GM18520 (cell line): ENCODE data around the gene TMEM179.
"Not testable (repeated sequence)": the region's sequence is repeated elsewhere in the genome, so short reads cannot be mapped to it uniquely, and the experiment has no call there.

Experiments used
- ATAC-seq: cut with Tn5 transposase; IDR thresholded peaks from one replicate; pipeline ENCODE4 v1.9.1; 2021; ENCODE audit not compliant: unreplicated experiment

Gene TMEM179

GRCh38 chr14:104604458-104605449 is at the start of gene TMEM179:
TSS of gene TMEM179 (minus strand) at chr14:104604772. CDS start at chr14:104604741, 31 bp downstream.
- no peak for ATAC-seq

DNA sequence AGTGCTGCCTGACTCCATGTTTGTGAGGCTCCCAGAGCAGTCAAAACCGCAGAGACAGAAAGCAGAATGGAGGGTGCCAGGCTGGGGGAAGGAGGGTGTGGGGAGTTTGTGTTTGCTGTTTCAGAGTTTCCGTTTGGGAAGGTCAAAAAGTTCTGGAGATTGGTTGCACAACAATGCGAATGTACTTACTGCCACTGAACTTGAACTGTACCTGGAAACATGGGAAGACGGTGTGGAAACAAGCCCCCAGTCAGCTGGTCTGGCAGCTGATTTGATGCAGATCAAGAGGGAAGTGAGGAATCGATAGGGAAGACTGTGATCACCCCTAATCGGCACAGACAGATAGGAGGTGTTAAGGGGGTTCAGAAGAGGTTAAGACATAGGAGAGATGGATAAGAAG is 49.5 kb upstream of the TMEM179 start:
- no peak for ATAC-seq

DNA sequence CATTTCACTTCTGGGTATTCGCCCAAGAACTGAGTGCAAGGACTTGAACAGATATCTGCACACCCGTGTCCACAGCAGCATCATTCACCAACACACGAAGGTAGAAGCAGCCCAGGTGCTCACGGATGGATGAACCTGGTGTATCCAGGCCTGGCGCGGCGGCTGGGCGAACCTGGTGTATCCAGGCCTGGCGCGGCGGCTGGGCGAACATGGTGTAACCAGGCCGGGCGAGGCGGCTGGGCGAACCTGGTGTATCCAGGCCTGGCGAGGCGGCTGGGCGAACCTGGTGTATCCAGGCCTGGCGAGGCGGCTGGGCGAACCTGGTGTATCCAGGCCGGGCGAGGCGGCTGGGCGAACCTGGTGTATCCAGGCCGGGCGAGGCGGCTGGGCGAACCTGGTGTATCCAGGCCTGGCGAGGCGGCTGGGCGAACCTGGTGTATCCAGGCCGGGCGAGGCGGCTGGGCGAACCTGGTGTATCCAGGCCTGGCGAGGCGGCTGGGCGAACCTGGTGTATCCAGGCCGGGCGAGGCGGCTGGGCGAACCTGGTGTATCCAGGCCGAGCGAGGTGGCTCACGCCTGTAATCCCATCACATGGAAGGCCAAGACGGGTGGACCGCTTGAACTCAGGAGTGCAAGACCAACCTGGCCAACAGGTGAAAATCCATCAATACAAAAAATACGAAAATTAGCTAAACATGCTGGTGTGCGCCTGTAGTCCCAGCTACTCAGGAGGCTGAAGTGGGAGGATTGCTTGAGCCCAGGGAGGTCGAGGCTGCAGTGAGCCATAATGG is 48.8 kb upstream of the TMEM179 start:
- ATAC-seq: not testable (repeated sequence)

- ATAC-seq: no peak
These were observed 47.8 kb upstream of the TMEM179 start for GRCh38 chr14:104652386-104652785.

DNA sequence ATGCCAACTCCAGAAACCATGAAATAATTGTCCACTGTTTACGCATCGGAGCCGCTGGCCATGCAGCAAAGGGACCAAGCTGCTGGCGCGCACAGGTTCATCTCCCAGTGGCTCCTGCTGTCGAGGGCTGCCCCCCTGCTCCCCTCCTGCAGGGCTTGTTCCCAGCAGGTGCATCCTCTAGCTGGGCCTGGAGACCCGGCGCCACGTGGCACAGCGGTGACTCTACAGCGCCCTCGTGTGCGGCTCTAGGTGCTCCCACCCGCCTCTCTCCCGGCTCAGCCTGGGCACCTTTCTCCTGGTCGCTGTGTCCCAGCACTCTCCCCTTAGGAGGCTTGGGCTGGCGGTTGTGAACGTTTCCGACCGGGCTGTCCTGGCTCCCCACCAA is 47.3 kb upstream of the TMEM179 start:
- ATAC-seq: no peak

DNA sequence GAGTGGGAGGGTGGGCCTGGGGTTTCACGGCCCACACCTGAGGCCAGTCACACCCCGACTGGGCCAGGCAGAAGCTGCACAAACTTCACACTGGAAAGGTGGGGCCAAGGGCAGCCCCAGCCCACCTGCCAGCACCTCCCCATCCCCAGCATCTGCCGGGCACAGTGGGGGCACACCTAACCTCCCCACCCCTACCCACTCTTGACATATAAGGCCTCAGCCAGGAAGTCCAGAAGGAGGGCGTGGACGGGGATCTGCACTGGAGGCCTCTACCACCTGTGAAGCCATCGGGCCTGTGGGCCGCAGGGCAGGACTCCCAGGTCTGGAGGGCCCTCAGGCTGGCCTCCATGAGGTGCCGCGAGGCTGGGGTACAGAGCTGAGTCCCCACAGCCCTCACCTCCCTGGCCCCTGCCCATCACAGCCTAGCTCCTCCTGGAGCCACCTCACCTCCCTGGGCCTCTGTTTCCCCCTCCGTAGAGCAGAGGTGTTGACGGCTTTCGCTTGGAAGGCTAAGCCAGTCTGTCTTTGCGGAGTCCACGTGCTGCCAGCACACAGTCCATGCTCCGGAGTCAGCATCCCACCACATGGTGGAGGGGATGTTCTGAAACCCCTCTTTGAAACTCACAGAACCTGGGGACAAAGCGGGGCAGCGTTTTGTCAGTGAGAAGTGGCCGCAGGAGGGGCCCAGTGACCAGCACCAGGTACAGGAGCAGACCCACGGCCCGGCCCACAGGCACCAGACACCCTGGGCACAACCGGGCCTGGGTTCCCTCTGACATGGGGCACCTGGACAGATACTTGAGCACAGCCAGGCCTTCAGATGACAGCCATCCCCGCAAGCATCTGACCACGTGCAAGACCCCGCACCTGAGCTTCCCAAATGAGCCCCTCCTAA is 46.7 kb upstream of the TMEM179 start:
- no peak for ATAC-seq

DNA sequence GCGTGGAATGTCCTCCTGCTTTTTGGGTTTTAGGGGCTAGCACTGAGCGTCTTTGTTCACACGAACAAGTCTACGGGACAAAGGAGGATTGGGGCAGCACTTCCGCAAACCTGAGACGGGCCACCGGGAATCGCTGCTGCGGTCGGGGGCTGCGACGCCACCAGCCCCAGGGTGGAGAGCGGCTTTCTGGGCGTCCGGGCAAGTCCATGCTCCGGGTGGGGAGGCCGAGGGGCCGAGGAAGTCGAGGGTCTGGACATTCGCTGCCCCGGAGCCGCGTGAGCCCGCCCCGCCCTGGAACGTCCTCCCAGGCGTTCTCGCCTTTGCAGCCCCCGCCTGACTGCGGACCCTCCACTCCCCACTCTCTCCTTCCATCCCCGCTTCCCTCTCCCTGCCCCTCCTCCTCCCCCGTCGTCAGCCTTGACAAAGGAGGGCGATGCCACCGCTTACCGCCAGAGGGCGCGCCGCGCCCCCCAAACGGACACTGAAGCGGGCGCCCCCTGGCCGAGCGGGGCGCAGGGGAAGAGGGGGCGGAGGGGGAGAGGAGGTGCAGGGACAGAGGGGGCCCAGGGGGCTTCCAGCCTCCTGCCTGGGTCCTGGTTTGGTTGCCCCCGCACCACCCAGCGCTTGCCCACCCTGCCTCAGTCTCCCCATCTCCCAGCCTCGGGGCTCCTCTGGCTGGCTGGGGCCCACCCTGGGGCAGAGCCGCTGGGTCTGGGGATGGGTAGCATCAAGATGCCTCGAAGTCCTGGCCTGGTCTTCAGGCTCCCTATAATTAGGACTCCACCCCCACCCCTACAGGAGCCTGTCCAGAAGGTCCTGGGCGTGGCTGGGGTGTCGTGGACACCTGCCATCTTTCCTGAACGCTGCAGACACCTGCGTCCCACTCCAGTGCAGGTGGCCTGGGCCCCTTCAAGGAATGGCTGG is 45.7 kb upstream of the TMEM179 start:
- no peak for ATAC-seq

- no peak for ATAC-seq
These were observed 43.0 kb upstream of the TMEM179 start for GRCh38 chr14:104647467-104648043.

- no peak for ATAC-seq
These were observed 40.2 kb upstream of the TMEM179 start for GRCh38 chr14:104644656-104645378.

GRCh38 chr14:104644091-104644635 is 39.6 kb upstream of the TMEM179 start:
- ATAC-seq: no peak

GRCh38 chr14:104643306-104643705 is 38.7 kb upstream of the TMEM179 start:
- ATAC-seq: no peak

DNA sequence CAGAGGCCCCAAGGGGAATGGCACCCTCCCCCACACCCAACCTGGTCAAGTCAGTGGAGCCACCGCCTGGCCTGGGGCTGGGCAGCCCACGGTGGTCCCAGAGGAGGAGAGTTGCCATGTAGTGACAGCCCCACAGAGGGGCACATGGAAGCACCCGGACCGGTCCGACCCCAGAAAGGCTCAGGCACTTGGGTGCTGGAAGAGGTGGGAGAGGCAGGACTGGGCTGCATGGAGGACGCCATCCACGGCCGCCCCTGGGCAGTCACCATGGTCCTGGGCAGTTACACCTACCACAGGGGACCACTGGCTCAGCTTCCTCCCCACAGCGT is 37.9 kb upstream of the TMEM179 start:
- ATAC-seq: no peak

DNA sequence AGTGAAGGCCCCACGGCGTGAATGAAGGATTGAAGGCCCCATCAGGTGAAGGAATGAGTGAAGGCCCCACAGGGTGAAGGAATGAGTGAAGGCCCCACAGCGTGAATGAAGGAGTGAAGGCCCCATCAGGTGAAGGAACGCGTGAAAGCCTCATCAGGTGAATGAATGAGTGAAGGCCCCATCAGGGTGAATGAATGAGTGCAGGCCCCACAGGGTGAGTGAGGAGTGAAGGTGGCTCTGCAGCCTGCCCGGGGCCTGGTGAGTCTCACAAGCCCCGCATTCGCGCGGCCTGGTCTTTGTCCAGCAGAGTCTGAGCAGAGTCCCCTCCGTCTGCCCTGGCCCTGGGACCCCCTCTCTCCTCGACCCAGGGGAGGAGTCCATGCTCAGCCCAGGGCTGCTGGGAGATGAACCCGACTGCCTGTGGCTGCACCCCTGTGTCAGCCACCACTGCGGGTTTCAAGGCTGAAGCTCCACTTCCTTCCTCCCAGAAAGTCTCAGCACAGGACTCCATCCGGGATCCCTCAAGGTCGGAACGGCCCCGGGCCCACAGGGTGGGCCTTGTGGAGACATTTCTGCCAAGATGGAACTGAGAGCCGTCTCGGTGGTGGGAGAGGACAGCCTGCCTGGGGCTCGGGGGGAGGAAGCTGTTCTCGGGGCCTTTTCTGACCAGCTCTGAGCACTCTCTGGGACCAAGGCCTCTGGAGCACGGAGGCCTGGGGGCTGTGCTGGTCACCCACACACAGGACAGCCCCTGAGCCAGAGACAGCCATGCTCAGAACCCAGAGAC is 37.4 kb upstream of the TMEM179 start:
- no peak for ATAC-seq

- ATAC-seq: no peak
These were observed 36.1 kb upstream of the TMEM179 start for GRCh38 chr14:104640681-104641080.

GRCh38 chr14:104639885-104640548 is 35.4 kb upstream of the TMEM179 start:
- ATAC-seq: no peak

- no peak for ATAC-seq
These were observed 34.9 kb upstream of the TMEM179 start for GRCh38 chr14:104639471-104639870.

DNA sequence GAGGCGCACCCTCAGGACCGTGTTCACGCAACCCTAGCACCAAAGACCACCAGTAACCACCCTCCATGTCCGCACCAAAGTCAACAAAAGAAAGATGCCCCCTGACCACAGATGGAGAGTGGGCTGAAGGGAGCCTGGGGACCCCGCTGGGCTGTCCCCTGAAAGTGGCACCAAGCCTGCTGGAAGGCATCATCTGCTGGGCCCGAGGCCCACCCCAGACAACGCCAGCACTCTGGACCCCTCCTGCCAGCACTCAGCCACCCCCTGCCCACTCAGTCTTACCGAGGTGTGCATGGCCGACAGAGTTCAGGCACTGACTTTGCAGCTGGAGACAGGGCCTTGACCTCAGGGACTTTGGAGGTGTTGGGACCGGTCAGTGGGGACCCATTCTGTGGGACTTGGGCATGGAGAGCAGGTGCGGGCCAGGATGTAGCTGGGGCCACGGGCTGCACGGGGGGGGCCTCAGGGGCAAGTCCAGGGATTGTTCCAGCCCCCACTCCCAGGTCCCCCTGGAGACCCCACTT is 34.4 kb upstream of the TMEM179 start:
- ATAC-seq: no peak
